PFSK-1 (cell line): ENCODE data around the gene CSNK2A2.

ENCODE experiments used
- FOXP2 ChIP-seq: optimal IDR thresholded peaks from 2 replicates; pipeline ENCODE3; 2011; ENCODE audit warnings: borderline replicate concordance, control low read depth, inconsistent platforms; ENCODE audit not compliant: insufficient read depth; ENCODE audit errors: extremely low read length, extremely low read depth
- POLR2AphosphoS5 ChIP-seq: IDR thresholded peaks from 2 replicates; pipeline ENCODE4 v1.6.1; 2012; ENCODE audit warnings: low read depth, mild to moderate bottlenecking, control low read depth, low read length, moderate library complexity
- REST ChIP-seq, 2 experiments: IDR thresholded peaks; 2 replicates each; pipeline versions ENCODE4 v1.6.1 to v1.8.0; 2011 to 2012; ENCODE audit warnings: low read depth in 2 of 2, low read length in 2 of 2, control low read depth in 1 of 2, inconsistent platforms in 1 of 2, mild to moderate bottlenecking in 1 of 2, moderate library complexity in 1 of 2; ENCODE audit not compliant: insufficient read depth in 1 of 2
- SIN3A ChIP-seq: IDR thresholded peaks from 2 replicates; pipeline ENCODE4 v1.6.1; 2012; ENCODE audit warnings: mild to moderate bottlenecking, low read length, moderate library complexity, borderline replicate concordance; ENCODE audit not compliant: insufficient read depth

- TF ChIP-seq REST (IDR thresholded peaks at IDR 0.05; ENCODE audit: insufficient read depth in 1 of 2, low read depth in 2 of 2, low read length in 2 of 2) (no peak), POLR2AphosphoS5 (no peak), FOXP2 (no peak), SIN3A (no peak)
Measured at GRCh38 chr16:58120234-58120633, 77.7 kb downstream of the CSNK2A2 start.
